Peyer's patch (tissue), 4 donors: ENCODE data around the gene OR2M5.

ENCODE experiments used
- CTCF ChIP-seq, 6 experiments: fragments of 450-650 bp in 4 of 6; fragments of 200-600 bp in 2 of 6; sonication (generic) in 1 of 6; IDR thresholded peaks; one replicate each; pipeline ENCODE4 v1.5.1; 2017 to 2019; ENCODE audit warnings: antibody characterized with exemption in 6 of 6, mild to moderate bottlenecking in 3 of 6, moderate library complexity in 1 of 6
- POLR2A ChIP-seq, 2 donors: fragments of 450-650 bp; IDR thresholded peaks; one replicate each; pipeline ENCODE4 v1.5.1; 2017; ENCODE audit warnings: antibody characterized with exemption in 2 of 2, mild to moderate bottlenecking in 2 of 2, moderate library complexity in 2 of 2

- no peak for TF ChIP-seq POLR2A (IDR thresholded peaks at IDR 0.05)
- no peak for TF ChIP-seq CTCF (IDR thresholded peaks at IDR 0.05)
Measured at GRCh38 chr1:248164031-248164430, 19.1 kb downstream of the OR2M5 start.
